Uterus (tissue), 4 donors: ENCODE results near the gene DPH7. TPM values are rescaled to one million over a fixed set of nuclear protein-coding genes. Genes with fewer than 3 reads are reported as not detected.

Source experiments
- DNase-seq, 2 donors: peaks; one replicate each; pipeline ENCODE4 v3.0.0-alpha.2; 2019 to 2020
- H3K27ac ChIP-seq, 2 donors: fragments of 200-600 bp; sonication (generic); 1 replicate in 1 of 2; 2 replicates in 1 of 2; pipeline ENCODE4 v1.5.1; 2016 to 2018
- H3K27me3 ChIP-seq, 2 donors: fragments of 200-600 bp; sonication (generic); one replicate each; pipeline ENCODE4 v1.5.1; 2018 to 2019; ENCODE audit warnings: control low read depth in 1 of 2
- H3K36me3 ChIP-seq, 2 donors: fragments of 200-600 bp; sonication (generic); one replicate each; pipeline ENCODE4 v1.5.1; 2019; ENCODE audit warnings: control low read depth in 1 of 2
- H3K4me1 ChIP-seq, 2 donors: fragments of 200-600 bp; sonication (generic); one replicate each; pipeline ENCODE4 v1.5.1; 2018 to 2019; ENCODE audit warnings: control low read depth in 1 of 2
- H3K4me3 ChIP-seq, 2 donors: fragments of 200-600 bp; sonication (generic); 1 replicate in 1 of 2; 2 replicates in 1 of 2; pipeline ENCODE4 v1.5.1; 2018 to 2019; ENCODE audit warnings: mild to moderate bottlenecking in 1 of 2
- H3K9me3 ChIP-seq, 2 donors: fragments of 200-600 bp; sonication (generic); one replicate each; pipeline ENCODE4 v1.5.1; 2019; ENCODE audit warnings: control low read depth in 1 of 2
- POLR2A ChIP-seq, 2 donors: fragments of 450-650 bp; IDR thresholded peaks; one replicate each; pipeline ENCODE4 v1.6.1; 2016; ENCODE audit warnings: antibody characterized with exemption in 2 of 2, mild to moderate bottlenecking in 1 of 2, moderate library complexity in 1 of 2
- intact Hi-C: fragments of 100-400 bp; cut with DNase I; formaldehyde crosslinking; loops from one replicate; pipeline ENCODE4 v1.15.1; 2023; ENCODE audit warnings: low total_unique reads
- total RNA-seq, 4 donors: library from RNA; depleted of rRNA in 3 of 4; stranded (reverse); fragments of >200 nt in 3 of 4; gene quantifications; one replicate each; pipeline versions ENCODE4 v1.1.0 to v1.2.4, GENCODE V29; 2014 to 2023
- TF ChIP-seq, protein P1 (sequence below), 4 experiments: fragments of 200-600 bp in 2 of 4; fragments of 450-650 bp in 2 of 4; sonication (generic) in 2 of 4; IDR thresholded peaks; one replicate each; pipeline ENCODE4 v1.5.1; 2016 to 2019; ENCODE audit warnings: antibody characterized with exemption in 4 of 4, mild to moderate bottlenecking in 2 of 4, moderate library complexity in 1 of 4
- donor health status: DM: yes; HTN: yes; CAD: no.

Gene DPH7
- total RNA-seq, 4 donors from 2014 or later, result 31.3 to 42.4 (median 38.4) TPM

DNA sequence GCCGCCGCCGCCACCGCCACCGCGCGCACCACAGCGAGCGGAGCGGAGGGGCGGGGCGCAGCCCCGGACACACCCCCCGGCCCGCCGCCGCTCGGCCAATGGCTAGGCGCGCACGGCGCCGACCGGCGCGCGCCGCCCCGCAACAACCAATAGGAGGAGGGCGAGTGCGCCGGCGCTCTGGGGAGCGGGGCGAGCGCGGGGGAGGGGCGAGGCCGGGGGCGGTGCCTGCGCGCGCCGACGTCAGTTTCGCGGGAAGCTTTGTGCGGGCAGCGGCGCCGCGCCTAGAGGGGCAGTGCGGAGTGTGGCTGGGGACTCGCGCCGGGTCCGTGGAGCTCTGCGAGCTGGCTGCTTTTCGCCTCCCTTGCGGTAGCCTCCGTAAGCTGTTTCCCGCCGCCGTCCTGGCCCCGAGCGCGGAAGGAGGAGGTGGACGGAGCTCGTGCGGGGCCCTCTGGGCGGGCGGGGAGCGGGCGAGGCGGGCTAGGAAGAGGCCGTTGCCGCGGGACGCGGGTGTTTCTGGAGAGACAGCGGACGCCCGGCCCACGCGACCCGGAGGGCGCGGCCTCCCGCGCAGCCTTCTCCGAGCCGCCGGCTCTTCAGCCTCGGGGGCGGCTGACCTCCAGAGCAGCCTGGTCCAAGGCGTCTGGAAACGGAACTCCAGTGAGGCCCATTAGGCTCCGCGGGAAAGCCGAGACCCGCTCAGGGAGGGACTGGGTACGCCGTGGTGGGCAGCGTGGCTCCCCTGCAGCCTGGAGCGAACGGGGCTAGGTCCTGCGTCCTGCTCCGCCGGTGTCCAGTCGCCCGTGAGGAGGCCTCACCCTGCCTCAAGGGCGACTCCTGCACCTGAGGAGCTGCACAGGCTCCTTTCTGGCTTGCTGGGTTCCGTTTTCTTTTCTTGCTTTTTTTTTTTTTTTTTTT lies 12.0 kb upstream of the DPH7 start, which contains the start of gene ZMYND19:
Gene ZMYND19, minus strand, starts transcription at position 44 of the 915 bp plus-strand sequence. CDS start 249 bp downstream, outside the sequence.
- no peaks in the 10 kb centered on the region for H3K27me3 ChIP-seq
- no peaks in the 10 kb centered on the region for H3K36me3 ChIP-seq
- intact Hi-C loops, result no loop called here
- H3K9me3 ChIP-seq, result no peaks in the 10 kb centered on the region
- H3K27ac ChIP-seq, result peak within 1 kb of the TSS in 1 of 2 donors; percentile 35
- peak within 1 kb of the TSS; percentile 47 to 67 for H3K4me3 ChIP-seq
- H3K4me1 ChIP-seq, result peaks cover 0 to 9% of the 10 kb centered on the region in 2 donors
- DNase-seq, result peak; percentile 82 to 90
- TF ChIP-seq, protein P1, sequence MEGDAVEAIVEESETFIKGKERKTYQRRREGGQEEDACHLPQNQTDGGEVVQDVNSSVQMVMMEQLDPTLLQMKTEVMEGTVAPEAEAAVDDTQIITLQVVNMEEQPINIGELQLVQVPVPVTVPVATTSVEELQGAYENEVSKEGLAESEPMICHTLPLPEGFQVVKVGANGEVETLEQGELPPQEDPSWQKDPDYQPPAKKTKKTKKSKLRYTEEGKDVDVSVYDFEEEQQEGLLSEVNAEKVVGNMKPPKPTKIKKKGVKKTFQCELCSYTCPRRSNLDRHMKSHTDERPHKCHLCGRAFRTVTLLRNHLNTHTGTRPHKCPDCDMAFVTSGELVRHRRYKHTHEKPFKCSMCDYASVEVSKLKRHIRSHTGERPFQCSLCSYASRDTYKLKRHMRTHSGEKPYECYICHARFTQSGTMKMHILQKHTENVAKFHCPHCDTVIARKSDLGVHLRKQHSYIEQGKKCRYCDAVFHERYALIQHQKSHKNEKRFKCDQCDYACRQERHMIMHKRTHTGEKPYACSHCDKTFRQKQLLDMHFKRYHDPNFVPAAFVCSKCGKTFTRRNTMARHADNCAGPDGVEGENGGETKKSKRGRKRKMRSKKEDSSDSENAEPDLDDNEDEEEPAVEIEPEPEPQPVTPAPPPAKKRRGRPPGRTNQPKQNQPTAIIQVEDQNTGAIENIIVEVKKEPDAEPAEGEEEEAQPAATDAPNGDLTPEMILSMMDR (IDR thresholded peaks at IDR 0.05), result peak in 1 of 4 experiments; percentile 30
- peak in 1 of 2 donors; percentile 14 for TF ChIP-seq POLR2A (IDR thresholded peaks at IDR 0.05)

DNA sequence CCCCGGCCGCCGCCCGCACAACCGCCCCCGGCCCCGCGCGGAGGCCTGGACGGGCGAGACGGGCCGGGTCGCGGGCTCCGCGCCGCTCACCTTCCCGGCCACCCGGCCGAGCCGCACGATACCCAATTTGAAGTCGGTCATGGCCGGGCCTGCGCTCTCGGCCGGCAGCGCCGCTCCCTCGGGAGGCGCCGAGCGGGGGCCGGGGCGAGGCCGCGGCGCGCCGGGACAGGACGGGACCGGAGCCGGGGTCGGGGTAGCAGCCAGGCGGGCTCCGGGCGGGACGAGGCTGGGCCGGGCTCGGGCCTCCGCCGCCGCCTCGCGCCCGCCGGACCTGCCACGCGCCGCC lies 11.4 kb upstream of the DPH7 start:
- DNase-seq, result no peak
- no peaks in the 10 kb centered on the region for H3K36me3 ChIP-seq
- H3K9me3 ChIP-seq, result no peaks in the 10 kb centered on the region
- H3K27ac ChIP-seq, result no peak overlapping the region
- H3K4me1 ChIP-seq, result peaks cover 0 to 9% of the 10 kb centered on the region in 2 donors
- no peak for TF ChIP-seq POLR2A (IDR thresholded peaks at IDR 0.05)
- TF ChIP-seq, protein P1 (IDR thresholded peaks at IDR 0.05), result peak in 1 of 4 experiments; percentile 8
- intact Hi-C loops, result no loop called here
- peak overlapping the region; percentile 40 to 67 for H3K4me3 ChIP-seq
- H3K27me3 ChIP-seq, result no peaks in the 10 kb centered on the region

DNA sequence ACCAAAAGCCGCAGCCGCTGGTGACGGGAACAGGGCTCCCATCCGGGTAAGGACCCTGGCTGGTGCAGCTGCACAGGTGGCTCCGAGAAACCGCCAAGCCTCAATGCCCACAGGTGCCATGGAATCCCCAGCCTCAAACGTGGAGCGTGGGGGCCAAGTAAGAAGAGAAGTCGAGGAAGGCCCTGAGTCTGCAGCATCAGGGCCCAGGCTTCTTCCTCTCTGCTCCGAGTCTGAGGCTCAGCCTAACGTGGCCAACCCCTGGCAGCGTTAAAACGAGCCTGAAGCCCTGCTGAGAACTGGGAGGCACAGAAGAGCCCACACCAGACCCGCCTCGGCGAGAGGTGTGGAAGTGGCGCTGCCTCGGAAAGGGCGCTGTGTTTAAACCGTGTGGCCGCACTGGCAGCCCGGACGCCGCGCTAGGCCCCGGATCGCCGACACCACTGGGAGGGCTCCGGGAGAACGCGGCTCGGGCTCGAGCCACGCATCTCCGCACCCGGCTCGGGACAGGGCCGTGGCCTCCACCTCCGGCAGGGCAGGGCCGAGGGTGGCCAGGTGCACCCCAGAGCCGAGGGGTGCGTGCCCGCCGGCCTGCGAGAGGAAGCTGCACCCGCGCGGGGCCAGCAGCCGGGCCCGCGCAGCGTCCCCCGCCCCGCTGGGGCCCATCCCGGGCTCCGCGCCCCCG lies 10.9 kb upstream of the DPH7 start:
- Histone ChIP-seq H3K27me3 (no peaks in the 10 kb centered on the region), H3K36me3 (no peaks in the 10 kb centered on the region), H3K9me3 (no peaks in the 10 kb centered on the region), H3K27ac (no peak overlapping the region), H3K4me3 (peak overlapping the region; percentile 40 to 67), H3K4me1 (peaks cover 0 to 9% of the 10 kb centered on the region in 2 donors)
- no peak for TF ChIP-seq POLR2A (IDR thresholded peaks at IDR 0.05)
- TF ChIP-seq, protein P1 (IDR thresholded peaks at IDR 0.05), result no peak
- no peak for DNase-seq
- intact Hi-C loops, result no loop called here

DNA sequence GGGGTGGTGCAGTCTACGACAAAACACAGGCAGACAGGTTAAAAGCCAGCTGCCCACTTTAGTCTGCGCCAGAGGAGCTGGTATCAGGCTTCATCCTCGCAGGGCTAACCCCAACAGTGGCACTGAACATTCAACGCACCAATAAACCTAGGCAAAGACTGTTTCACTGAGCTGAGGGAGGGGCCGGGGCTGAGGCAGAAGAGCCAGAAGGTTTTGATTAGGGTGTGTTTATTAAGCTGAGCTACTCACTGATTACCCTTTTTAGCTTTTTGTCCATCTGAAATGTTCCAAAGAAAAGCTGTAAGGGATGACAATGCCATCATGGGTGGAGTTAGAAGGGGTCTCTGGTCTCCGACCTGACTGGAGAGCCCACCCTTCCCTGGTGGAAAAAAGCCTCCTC lies 10.2 kb upstream of the DPH7 start:
- DNase-seq, result no peak
- Histone ChIP-seq H3K27me3 (no peaks in the 10 kb centered on the region), H3K36me3 (no peaks in the 10 kb centered on the region), H3K9me3 (no peaks in the 10 kb centered on the region), H3K4me3 (no peak overlapping the region), H3K4me1 (peaks cover 0 to 9% of the 10 kb centered on the region in 2 donors), H3K27ac (no peak overlapping the region)
- intact Hi-C loops, result no loop called here
- TF ChIP-seq, protein P1 (IDR thresholded peaks at IDR 0.05), result no peak
- no peak for TF ChIP-seq POLR2A (IDR thresholded peaks at IDR 0.05)

DNA sequence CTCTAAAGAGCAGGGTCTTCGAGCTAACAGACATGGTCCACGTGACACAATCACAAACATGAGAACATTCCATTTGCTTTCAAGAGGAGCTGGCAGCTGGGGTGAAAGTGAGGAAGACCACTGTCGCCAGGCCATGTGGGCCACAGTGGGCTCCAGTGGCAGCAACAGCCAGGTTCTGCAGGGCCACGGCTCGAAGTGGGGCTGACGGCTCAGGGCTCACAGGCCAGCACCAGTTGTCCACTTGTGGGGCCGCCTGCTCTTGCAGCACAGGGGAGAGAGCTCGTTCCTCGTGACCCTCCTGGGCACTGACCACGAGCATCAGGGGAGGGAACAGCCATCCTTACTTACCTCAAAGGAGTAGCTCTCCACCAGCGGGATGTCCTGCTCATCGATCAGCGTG lies 9.6 kb upstream of the DPH7 start:
- TF ChIP-seq POLR2A (IDR thresholded peaks at IDR 0.05), result no peak
- TF ChIP-seq, protein P1 (IDR thresholded peaks at IDR 0.05), result no peak
- no peaks in the 10 kb centered on the region for H3K36me3 ChIP-seq
- intact Hi-C loops, result no loop called here
- no peak for DNase-seq
- H3K4me1 ChIP-seq, result peaks cover 0 to 9% of the 10 kb centered on the region in 2 donors
- no peaks in the 10 kb centered on the region for H3K9me3 ChIP-seq
- H3K27ac ChIP-seq, result no peak overlapping the region
- no peaks in the 10 kb centered on the region for H3K27me3 ChIP-seq
- H3K4me3 ChIP-seq, result no peak overlapping the region
